Loucy (cell line): ENCODE measurements around the gene RUNX1.

Source experiments
- H2AFZ ChIP-seq: fragments of 200-600 bp; sonication (generic); 2 replicates; pipeline ENCODE4 v1.6.0; 2016; ENCODE audit warnings: antibody characterized with exemption, mild to moderate bottlenecking, low read length, moderate library complexity
- H3F3A ChIP-seq: fragments of 200-600 bp; 2 replicates; pipeline ENCODE4 v1.6.0; 2016; ENCODE audit warnings: antibody characterized with exemption, low read depth, mild to moderate bottlenecking
- H3K27me3 ChIP-seq: fragments of 200-600 bp; sonication (generic); 2 replicates; pipeline ENCODE4 v1.6.1; 2014; ENCODE audit warnings: low read length, mild to moderate bottlenecking; ENCODE audit not compliant: insufficient read depth, poor library complexity, severe bottlenecking
- H3K36me3 ChIP-seq: fragments of 200-600 bp; sonication (generic); 2 replicates; pipeline ENCODE4 v1.6.1; 2016; ENCODE audit warnings: low read length; ENCODE audit not compliant: insufficient read depth
- H3K4me1 ChIP-seq: fragments of 200-600 bp; sonication (generic); 2 replicates; pipeline ENCODE4 v1.5.1; 2014; ENCODE audit warnings: low read length, mild to moderate bottlenecking; ENCODE audit not compliant: insufficient read depth, poor library complexity, severe bottlenecking
- H3K4me2 ChIP-seq: fragments of 200-600 bp; sonication (generic); 2 replicates; pipeline ENCODE4 v1.6.0; 2014; ENCODE audit warnings: antibody characterized with exemption, low read length, low read depth, mild to moderate bottlenecking; ENCODE audit not compliant: poor library complexity, severe bottlenecking
- H3K4me3 ChIP-seq: fragments of 200-600 bp; sonication (generic); 2 replicates; pipeline ENCODE4 v1.5.1; 2014; ENCODE audit warnings: low read length, mild to moderate bottlenecking, mixed read lengths; ENCODE audit not compliant: poor library complexity, severe bottlenecking
- H3K79me2 ChIP-seq: fragments of 200-600 bp; sonication (generic); 2 replicates; pipeline ENCODE4 v1.6.1; 2014; ENCODE audit warnings: low read length; ENCODE audit not compliant: insufficient read depth
- H3K9ac ChIP-seq: fragments of 200-600 bp; sonication (generic); 2 replicates; pipeline ENCODE4 v1.6.0; 2014; ENCODE audit warnings: mild to moderate bottlenecking, low read depth, low read length, moderate library complexity; ENCODE audit not compliant: poor library complexity, severe bottlenecking
- H3K9me2 ChIP-seq: fragments of 200-600 bp; sonication (generic); replicated peaks from 2 replicates; pipeline ENCODE4 v1.6.1; 2016; ENCODE audit warnings: low read depth, low read length, mixed read lengths
- H3K9me3 ChIP-seq: fragments of 200-600 bp; sonication (generic); 2 replicates; pipeline ENCODE4 v1.6.1; 2014; ENCODE audit warnings: mild to moderate bottlenecking, antibody characterized with exemption, low read length, low read depth; ENCODE audit not compliant: insufficient read depth
- H4K20me1 ChIP-seq: fragments of 200-600 bp; sonication (generic); 2 replicates; pipeline ENCODE4 v1.6.0; 2014; ENCODE audit warnings: antibody characterized with exemption, low read length, mild to moderate bottlenecking; ENCODE audit not compliant: insufficient read depth, poor library complexity, severe bottlenecking
- CTCF ChIP-seq: fragments of 200-600 bp; sonication (generic); conservative IDR thresholded peaks from 2 replicates; pipeline ENCODE4 v1.5.1; 2014; ENCODE audit warnings: mild to moderate bottlenecking, antibody characterized with exemption, low read length
- EZH2phosphoT487 ChIP-seq: fragments of 200-600 bp; IDR thresholded peaks from 2 replicates; pipeline ENCODE4 v1.6.1; 2018; ENCODE audit warnings: antibody characterized with exemption, mild to moderate bottlenecking, moderate library complexity, borderline replicate concordance

The RUNX1 gene

GRCh38 chr21:34871026-34871908 lies 177.8 kb downstream of the RUNX1 start:
- Histone ChIP-seq H3F3A (peaks cover 12% of the 10 kb centered on the region; the same call in 1 of the 2 replicates), H3K79me2 (peaks cover 97% of the 10 kb centered on the region)

GRCh38 chr21:34870246-34870645 lies 178.9 kb downstream of the RUNX1 start:
- Histone ChIP-seq H3K4me2 (no peak overlapping the region), H3K79me2 (peaks cover 97% of the 10 kb centered on the region), H4K20me1 (peaks cover 96% of the 10 kb centered on the region), H3K4me1 (peaks cover 33% of the 10 kb centered on the region), H3K9ac (no peak overlapping the region), H3K36me3 (peaks cover 95% of the 10 kb centered on the region), H3K4me3 (no peak overlapping the region), H3F3A (peaks cover 3% of the 10 kb centered on the region; the same call in 1 of the 2 replicates), H3K9me2 (no peaks in the 10 kb centered on the region), H3K9me3 (no peaks in the 10 kb centered on the region), H2AFZ (no peak overlapping the region), H3K27me3 (no peaks in the 10 kb centered on the region)
- TF ChIP-seq EZH2phosphoT487, result no peak
- TF ChIP-seq CTCF, result no peak

More at GRCh38 chr21:34871026-34871908, 177.8 kb downstream of the RUNX1 start:
- TF ChIP-seq EZH2phosphoT487 (no peak), CTCF (no peak)
- no peaks in the 10 kb centered on the region for H3K9me3 ChIP-seq
- peaks cover 39% of the 10 kb centered on the region for H3K4me1 ChIP-seq
- no peaks in the 10 kb centered on the region for H3K9me2 ChIP-seq
- H3K4me3 ChIP-seq, result no peak overlapping the region
- peaks cover 96% of the 10 kb centered on the region for H4K20me1 ChIP-seq
- H3K27me3 ChIP-seq, result no peaks in the 10 kb centered on the region
- H2AFZ ChIP-seq, result no peak overlapping the region
- peaks cover 95% of the 10 kb centered on the region for H3K36me3 ChIP-seq
- H3K4me2 ChIP-seq, result no peak overlapping the region
- H3K9ac ChIP-seq, result no peak overlapping the region

GRCh38 chr21:34869545-34869944 lies 179.6 kb downstream of the RUNX1 start:
- no peak overlapping the region for H3K9ac ChIP-seq
- no peaks in the 10 kb centered on the region for H3K9me3 ChIP-seq
- peaks cover 96% of the 10 kb centered on the region for H3K36me3 ChIP-seq
- no peak overlapping the region for H3K4me3 ChIP-seq
- no peak for TF ChIP-seq EZH2phosphoT487
- no peak for TF ChIP-seq CTCF
- peaks cover 97% of the 10 kb centered on the region for H3K79me2 ChIP-seq
- H3K4me1 ChIP-seq, result peaks cover 29% of the 10 kb centered on the region
- no peaks in the 10 kb centered on the region for H3K9me2 ChIP-seq
- no peaks in the 10 kb centered on the region for H3F3A ChIP-seq
- no peaks in the 10 kb centered on the region for H3K27me3 ChIP-seq
- H3K4me2 ChIP-seq, result no peak overlapping the region
- H4K20me1 ChIP-seq, result peaks cover 97% of the 10 kb centered on the region
- H2AFZ ChIP-seq, result no peak overlapping the region
